A673 (cell line): Measurements from ENCODE around the gene DGKQ.

ENCODE experiments used
- EZH2 ChIP-seq: fragments of 200-600 bp; sonication (generic); IDR thresholded peaks from 2 replicates; pipeline ENCODE4 v1.6.1; 2017; ENCODE audit warnings: borderline replicate concordance, low read depth, mild to moderate bottlenecking, mixed read lengths, antibody characterized with exemption, low read length; ENCODE audit not compliant: poor library complexity, severe bottlenecking
- TF ChIP-seq, protein P1 (sequence below): fragments of 300-800, 200-600 bp; sonication (generic); conservative IDR thresholded peaks from 2 replicates; pipeline ENCODE4 v1.5.1; 2017; ENCODE audit warnings: low read depth, mild to moderate bottlenecking, antibody characterized with exemption, low read length, moderate library complexity, mixed read lengths

GRCh38 chr4:1004557-1005485 lies 31.5 kb upstream of the DGKQ start:
- TF ChIP-seq, protein P1, sequence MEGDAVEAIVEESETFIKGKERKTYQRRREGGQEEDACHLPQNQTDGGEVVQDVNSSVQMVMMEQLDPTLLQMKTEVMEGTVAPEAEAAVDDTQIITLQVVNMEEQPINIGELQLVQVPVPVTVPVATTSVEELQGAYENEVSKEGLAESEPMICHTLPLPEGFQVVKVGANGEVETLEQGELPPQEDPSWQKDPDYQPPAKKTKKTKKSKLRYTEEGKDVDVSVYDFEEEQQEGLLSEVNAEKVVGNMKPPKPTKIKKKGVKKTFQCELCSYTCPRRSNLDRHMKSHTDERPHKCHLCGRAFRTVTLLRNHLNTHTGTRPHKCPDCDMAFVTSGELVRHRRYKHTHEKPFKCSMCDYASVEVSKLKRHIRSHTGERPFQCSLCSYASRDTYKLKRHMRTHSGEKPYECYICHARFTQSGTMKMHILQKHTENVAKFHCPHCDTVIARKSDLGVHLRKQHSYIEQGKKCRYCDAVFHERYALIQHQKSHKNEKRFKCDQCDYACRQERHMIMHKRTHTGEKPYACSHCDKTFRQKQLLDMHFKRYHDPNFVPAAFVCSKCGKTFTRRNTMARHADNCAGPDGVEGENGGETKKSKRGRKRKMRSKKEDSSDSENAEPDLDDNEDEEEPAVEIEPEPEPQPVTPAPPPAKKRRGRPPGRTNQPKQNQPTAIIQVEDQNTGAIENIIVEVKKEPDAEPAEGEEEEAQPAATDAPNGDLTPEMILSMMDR = no peak
- no peak for TF ChIP-seq EZH2
